OCI-LY3 (cell line): Measurements from ENCODE around the gene RGL4.

ENCODE experiments used
- CTCF ChIP-seq: fragments of 200-600, 300-600 bp; sonication (generic); IDR thresholded peaks from 2 replicates; pipeline ENCODE4 v1.5.1; 2014; ENCODE audit warnings: antibody characterized with exemption, low read length, low read depth
- EZH2phosphoT487 ChIP-seq: fragments of 200-600 bp; shearing (Covaris generic); IDR thresholded peaks from 2 replicates; pipeline ENCODE4 v1.6.1; 2018; ENCODE audit warnings: antibody characterized with exemption, mixed run types, low read depth

GRCh38 chr22:23692598-23693291, 1.9 kb downstream of the RGL4 start:
- TF ChIP-seq CTCF (no peak), EZH2phosphoT487 (no peak)
